Kidney (tissue), 14 donors: ENCODE data around the gene PRR11. TPM values are rescaled to one million over a fixed set of nuclear protein-coding genes. Genes with fewer than 3 reads are reported as not detected.
A peak's percentile ranks its signal among the peaks of the same experiment; 100 is the strongest.
"Not testable (repeated sequence)": the region's sequence is repeated elsewhere in the genome, so short reads cannot be mapped to it uniquely, and the experiment has no call there.

Source experiments
- DNase-seq, 5 donors: peaks; one replicate each; pipeline ENCODE4 v3.0.0-alpha.2; 2013 to 2020
- FAIRE-seq: peaks from 2 replicates; lab custom pipeline; 2012; peaks lifted over from hg19 to GRCh38; lab: Jason Lieb, UNC
- H3K27ac ChIP-seq, 2 donors: one replicate each; pipeline ENCODE4 v1.7.0; 2013; ENCODE audit warnings: low read depth in 2 of 2, low read length in 2 of 2, inconsistent platforms in 1 of 2
- H3K27me3 ChIP-seq: one replicate; pipeline ENCODE4 v1.7.1; 2013; ENCODE audit warnings: low read length, inconsistent platforms; ENCODE audit not compliant: control insufficient read depth, insufficient read depth
- H3K36me3 ChIP-seq, 3 donors: one replicate each; pipeline versions ENCODE4 v1.7.0 to v1.7.1; 2013; ENCODE audit warnings: low read length in 3 of 3, control low read depth in 1 of 3, inconsistent platforms in 1 of 3; ENCODE audit not compliant: insufficient read depth in 3 of 3, control insufficient read depth in 2 of 3
- H3K4me1 ChIP-seq, 3 donors: one replicate each; pipeline versions ENCODE4 v1.7.0 to v1.7.1; 2013; ENCODE audit warnings: low read length in 3 of 3, inconsistent platforms in 1 of 3, low read depth in 1 of 3; ENCODE audit not compliant: control insufficient read depth in 2 of 3, insufficient read depth in 2 of 3
- H3K4me3 ChIP-seq, 3 donors: one replicate each; pipeline versions ENCODE4 v1.7.0 to v1.8.1; 2013; ENCODE audit warnings: low read length in 3 of 3, control low read depth in 1 of 3, inconsistent platforms in 1 of 3
- H3K9ac ChIP-seq, 3 donors: one replicate each; pipeline versions ENCODE4 v1.7.0 to v1.7.1; 2013; ENCODE audit warnings: low read length in 3 of 3, control low read depth in 1 of 3, inconsistent platforms in 1 of 3
- H3K9me3 ChIP-seq, 3 donors: one replicate each; pipeline versions ENCODE4 v1.7.0 to v1.7.1; 2013; ENCODE audit warnings: low read length in 3 of 3, control low read depth in 1 of 3, inconsistent platforms in 1 of 3; ENCODE audit not compliant: control insufficient read depth in 2 of 3, insufficient read depth in 1 of 3
- CTCF ChIP-seq: IDR thresholded peaks from 3 replicates; pipeline ENCODE4 v1.5.1; 2012; ENCODE audit warnings: mild to moderate bottlenecking, moderate library complexity, borderline replicate concordance; ENCODE audit not compliant: insufficient read depth; ENCODE audit errors: extremely low read depth
- intact Hi-C: fragments of 100-400 bp; cut with DNase I; formaldehyde crosslinking; loops from one replicate; pipeline ENCODE4 v1.11.1; 2022
- polyA plus RNA-seq: library from polyadenylated mRNA; stranded (reverse); fragments of 350-450 nt; fragmentation: Illumina TruSeq; extraction: RNeasy Lipid Tissue Mini Kit (QIAGEN cat#74804); gene quantifications from one replicate; pipeline ENCODE4 v1.2.3, GENCODE V29; 2014; ENCODE audit warnings: low read depth, low replicate concordance; ENCODE audit not compliant: insufficient read depth
- total RNA-seq: library from RNA; stranded (reverse); fragmentation: NEBNext Ultra II Directional; extraction: Animal tissue kit (Norgen Biotek cat#: 25700); gene quantifications from one replicate; pipeline ENCODE4 v1.2.1, GENCODE V29; 2021
- donor health status: control.
- donor health status: control.
- donor health status: control.
- donor health status: control.
- donor health status: control.
- donor health status: DM: yes; HTN: yes; CAD: no.
- donor health status: Normal renal cell carcinoma (clear cell type).

Gene PRR11
- total and polyA plus RNA-seq, 2 donors from 2014 or later: 0.26 to 2.5 TPM

GRCh38 chr17:59178266-59178985 is 22.9 kb downstream of the PRR11 start:
- Histone ChIP-seq H3K27me3 (no peaks in the 10 kb centered on the region), H3K9me3 (no peaks in the 10 kb centered on the region), H3K4me1 (no peaks in the 10 kb centered on the region), H3K9ac (no peak overlapping the region), H3K4me3 (no peak overlapping the region), H3K27ac (no peak overlapping the region), H3K36me3 (no peaks in the 10 kb centered on the region)
- TF ChIP-seq CTCF: no peak
- peak in 1 of 5 donors; percentile 2 for DNase-seq
- intact Hi-C loops: no loop called here
- no peak for FAIRE-seq

DNA sequence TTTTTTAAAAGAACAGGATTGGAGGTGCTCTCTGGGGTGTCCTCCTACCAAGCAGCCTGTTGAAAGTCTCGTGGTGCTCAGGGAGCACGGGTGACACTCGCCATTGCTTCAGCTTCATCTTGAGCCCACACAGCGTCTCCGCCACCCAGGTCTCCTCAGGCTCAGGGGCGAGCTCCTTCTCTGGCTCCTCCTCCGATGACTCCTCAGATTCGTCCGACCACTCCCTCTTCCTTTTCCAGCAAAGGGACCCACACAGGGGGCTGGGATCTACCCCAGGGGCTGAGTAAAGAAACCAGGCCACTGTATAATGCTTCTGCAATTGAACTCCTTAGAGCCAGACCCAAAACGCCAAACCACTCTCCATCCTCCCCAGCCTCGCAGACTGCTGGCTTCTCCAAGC is 24.1 kb downstream of the PRR11 start:
- H3K36me3 ChIP-seq, H3K9ac ChIP-seq, H3K27me3 ChIP-seq, DNase-seq, H3K4me1 ChIP-seq, FAIRE-seq, H3K9me3 ChIP-seq, H3K4me3 ChIP-seq, H3K27ac ChIP-seq, intact Hi-C loops: not testable (repeated sequence)

DNA sequence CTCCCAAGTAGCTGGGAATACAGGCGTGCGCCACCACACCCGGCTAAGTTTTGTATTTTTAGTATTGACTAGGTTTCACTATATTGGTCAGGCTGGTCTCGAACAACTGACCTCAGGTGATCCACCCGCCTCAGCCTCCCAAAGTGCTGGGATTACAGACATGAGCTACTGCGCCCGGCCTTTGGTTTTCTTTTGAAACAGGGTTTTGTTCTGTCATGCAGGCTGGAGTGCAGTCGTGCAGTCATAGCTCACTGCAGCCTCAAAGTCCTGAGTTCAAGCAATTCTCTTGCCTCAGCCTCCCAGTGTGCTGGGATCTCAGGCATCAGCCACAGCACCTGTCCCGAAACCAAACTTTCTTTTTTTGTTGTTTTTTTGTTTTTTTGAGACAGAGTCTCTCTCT is 25.1 kb downstream of the PRR11 start:
- no peaks in the 10 kb centered on the region for H3K36me3 ChIP-seq
- no peaks in the 10 kb centered on the region for H3K4me1 ChIP-seq
- no peak for TF ChIP-seq CTCF
- no peaks in the 10 kb centered on the region for H3K27me3 ChIP-seq
- intact Hi-C loops: no loop called here
- FAIRE-seq (no peak), DNase-seq (no peak)
- no peaks in the 10 kb centered on the region for H3K9me3 ChIP-seq
- no peak overlapping the region for H3K9ac ChIP-seq
- no peak overlapping the region for H3K27ac ChIP-seq
- no peak overlapping the region for H3K4me3 ChIP-seq

DNA sequence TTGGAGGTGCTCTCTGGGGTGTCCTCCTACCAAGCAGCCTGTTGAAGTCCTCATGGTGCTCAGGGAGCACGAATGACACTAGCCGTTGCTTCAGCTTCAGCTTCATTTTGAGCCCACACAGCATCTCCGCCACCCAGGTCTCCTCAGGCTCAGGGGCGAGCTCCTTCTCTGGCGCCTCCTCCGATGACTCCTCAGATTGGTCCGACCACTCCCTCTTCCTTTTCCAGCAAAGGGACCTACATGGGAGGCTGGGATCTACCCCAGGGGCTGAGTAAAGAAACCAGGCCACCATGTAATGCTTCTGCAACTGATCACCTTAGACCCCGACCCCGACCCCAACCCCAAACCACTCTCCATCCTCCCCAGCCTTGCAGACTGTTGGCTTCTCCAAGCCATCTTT is 25.9 kb downstream of the PRR11 start:
- FAIRE-seq: no peak
- Histone ChIP-seq H3K4me3 (no peak overlapping the region), H3K27me3 (no peaks in the 10 kb centered on the region), H3K9me3 (no peaks in the 10 kb centered on the region), H3K36me3 (no peaks in the 10 kb centered on the region), H3K9ac (no peak overlapping the region), H3K4me1 (no peaks in the 10 kb centered on the region), H3K27ac (no peak overlapping the region)
- intact Hi-C loops: no loop called here
- DNase-seq: no peak
- no peak for TF ChIP-seq CTCF
